ENCODE results near the gene RNF208.

RNF208 gene

DNA sequence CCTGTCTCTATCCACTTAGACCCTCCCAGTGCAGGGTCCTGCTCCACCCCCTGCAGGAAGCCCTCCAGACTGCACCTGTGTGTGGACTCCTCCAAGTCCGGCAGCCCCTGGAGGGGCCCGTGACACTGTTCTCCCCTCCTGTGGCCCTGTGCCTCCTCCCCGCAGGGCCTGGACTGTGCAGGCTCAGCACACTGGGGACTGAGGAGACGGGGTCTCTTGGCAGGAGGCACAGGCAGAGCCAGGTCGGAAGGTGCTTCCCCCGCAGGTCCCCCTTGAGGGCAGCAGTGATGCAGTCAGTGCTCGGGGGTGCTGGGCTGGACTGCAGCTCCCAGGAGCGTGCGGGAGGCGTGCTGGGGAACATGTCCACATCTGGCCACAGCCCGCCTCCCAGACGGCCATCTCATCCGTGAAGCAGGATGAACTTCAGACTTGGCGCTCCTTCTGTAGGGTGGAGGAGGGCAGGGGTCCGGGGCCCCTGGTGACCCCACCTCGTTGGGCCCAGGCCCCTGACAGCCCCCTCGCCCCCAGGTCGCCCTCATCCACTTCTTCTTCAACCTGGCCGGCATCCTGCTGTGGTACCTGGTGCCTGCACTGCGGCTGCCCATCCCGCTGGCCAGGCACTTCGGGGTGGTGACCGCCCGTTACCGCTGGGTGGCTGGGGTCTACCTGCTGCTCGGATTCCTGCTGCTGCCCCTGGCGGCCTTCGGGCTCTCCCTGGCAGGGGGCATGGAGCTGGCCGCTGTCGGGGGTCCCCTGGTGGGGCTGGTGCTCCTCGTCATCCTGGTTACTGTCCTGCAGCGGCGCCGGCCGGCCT, 13.6 kb upstream of the RNF208 start:
- Mint-ChIP-seq H3K9me3 (no peaks in the 10 kb centered on the region), H3K4me1 (peaks cover 12% of the 10 kb centered on the region), H3K36me3 (peaks cover 7% of the 10 kb centered on the region), H3K4me3 (no peak overlapping the region), H3K27ac (no peak overlapping the region)
- ATAC-seq (no peak), DNase-seq (ENCODE audit: low spot score in 2 of 2) (no peak)

- no peak overlapping the region for H3K4me3 Mint-ChIP-seq
- peaks cover 12% of the 10 kb centered on the region for H3K4me1 Mint-ChIP-seq
- ATAC-seq (no peak), DNase-seq (ENCODE audit: low spot score in 2 of 2) (no peak)
- H3K9me3 Mint-ChIP-seq: no peaks in the 10 kb centered on the region
- H3K36me3 Mint-ChIP-seq: peaks cover 7% of the 10 kb centered on the region
- H3K27ac Mint-ChIP-seq: no peak overlapping the region
Observed at GRCh38 chr9:137234758-137235423, 12.9 kb upstream of the RNF208 start.

DNA sequence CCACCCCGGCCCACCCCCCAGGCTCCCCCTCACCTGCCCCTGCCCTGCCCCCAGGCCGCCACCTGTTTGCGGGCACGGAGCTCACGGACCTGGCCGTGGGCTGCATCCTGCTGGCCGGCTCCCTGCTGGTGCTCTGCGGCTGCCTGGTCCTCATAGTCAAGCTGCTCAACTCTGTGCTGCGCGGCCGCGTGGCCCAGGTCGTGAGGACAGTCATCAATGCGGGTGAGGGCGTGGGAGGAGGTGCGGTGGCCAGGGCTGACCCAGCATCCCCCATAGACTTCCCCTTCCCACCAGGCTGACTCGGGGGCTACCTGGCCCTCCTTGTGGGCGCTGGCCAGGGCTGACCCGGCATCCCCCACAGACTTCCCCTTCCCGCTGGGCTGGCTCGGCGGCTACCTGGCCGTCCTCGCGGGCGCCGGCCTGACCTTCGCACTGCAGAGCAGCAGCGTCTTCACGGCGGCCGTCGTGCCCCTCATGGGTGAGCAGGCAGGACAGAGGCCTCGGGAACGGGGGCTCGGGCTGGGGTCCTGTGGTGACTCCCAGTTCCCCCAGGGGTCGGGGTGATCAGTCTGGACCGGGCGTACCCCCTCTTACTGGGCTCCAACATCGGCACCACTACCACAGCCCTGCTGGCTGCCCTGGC, 12.1 kb upstream of the RNF208 start:
- ATAC-seq (no peak), DNase-seq (ENCODE audit: low spot score in 2 of 2) (no peak)
- Mint-ChIP-seq H3K27ac (no peak overlapping the region), H3K36me3 (peaks cover 5% of the 10 kb centered on the region), H3K4me1 (peaks cover 11% of the 10 kb centered on the region), H3K4me3 (no peak overlapping the region), H3K9me3 (no peaks in the 10 kb centered on the region)

GRCh38 chr9:137233143-137233980, 11.3 kb upstream of the RNF208 start:
- Mint-ChIP-seq H3K4me1 (peaks cover 4% of the 10 kb centered on the region), H3K36me3 (no peaks in the 10 kb centered on the region), H3K9me3 (no peaks in the 10 kb centered on the region), H3K27ac (no peak overlapping the region), H3K4me3 (no peak overlapping the region)
- no peak for DNase-seq (ENCODE audit: low spot score in 2 of 2)
- ATAC-seq: no peak

GRCh38 chr9:137232510-137232909, 10.5 kb upstream of the RNF208 start:
- Mint-ChIP-seq H3K27ac (no peak overlapping the region), H3K9me3 (no peaks in the 10 kb centered on the region), H3K4me1 (peaks cover 4% of the 10 kb centered on the region), H3K36me3 (no peaks in the 10 kb centered on the region), H3K4me3 (no peak overlapping the region)
- DNase-seq (ENCODE audit: low spot score in 2 of 2) (no peak), ATAC-seq (no peak)

DNA sequence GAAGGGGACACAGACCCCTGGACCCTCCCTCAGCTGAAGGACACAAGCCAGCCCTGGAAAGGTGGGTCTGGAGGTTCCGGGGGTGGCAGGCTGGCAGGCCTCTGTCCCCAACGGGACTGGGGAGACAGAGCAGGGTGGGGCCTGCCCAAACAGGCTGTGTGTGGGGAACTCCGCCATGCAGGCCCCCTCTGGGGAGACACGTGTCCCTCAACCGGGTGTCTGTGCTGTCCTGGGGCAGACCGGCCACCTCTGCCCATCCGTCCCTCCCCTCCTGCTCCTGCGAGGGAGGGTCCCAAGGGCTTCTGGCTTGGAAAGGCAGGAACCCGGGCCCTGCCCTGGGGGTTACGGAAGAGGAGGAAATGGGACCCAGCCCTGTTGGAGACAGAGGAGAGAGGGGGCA, 10.1 kb upstream of the RNF208 start:
- Mint-ChIP-seq H3K4me3 (no peak overlapping the region), H3K36me3 (no peaks in the 10 kb centered on the region), H3K27ac (no peak overlapping the region), H3K9me3 (no peaks in the 10 kb centered on the region), H3K4me1 (peaks cover 6% of the 10 kb centered on the region)
- no peak for DNase-seq (ENCODE audit: low spot score in 2 of 2)
- no peak for ATAC-seq

- Mint-ChIP-seq H3K4me3 (no peak overlapping the region), H3K4me1 (peaks cover 6% of the 10 kb centered on the region), H3K9me3 (no peaks in the 10 kb centered on the region), H3K27ac (no peak overlapping the region), H3K36me3 (no peaks in the 10 kb centered on the region)
- ATAC-seq: no peak
- no peak for DNase-seq (ENCODE audit: low spot score in 2 of 2)
Observed at GRCh38 chr9:137231372-137232039, 9.5 kb upstream of the RNF208 start.

DNA sequence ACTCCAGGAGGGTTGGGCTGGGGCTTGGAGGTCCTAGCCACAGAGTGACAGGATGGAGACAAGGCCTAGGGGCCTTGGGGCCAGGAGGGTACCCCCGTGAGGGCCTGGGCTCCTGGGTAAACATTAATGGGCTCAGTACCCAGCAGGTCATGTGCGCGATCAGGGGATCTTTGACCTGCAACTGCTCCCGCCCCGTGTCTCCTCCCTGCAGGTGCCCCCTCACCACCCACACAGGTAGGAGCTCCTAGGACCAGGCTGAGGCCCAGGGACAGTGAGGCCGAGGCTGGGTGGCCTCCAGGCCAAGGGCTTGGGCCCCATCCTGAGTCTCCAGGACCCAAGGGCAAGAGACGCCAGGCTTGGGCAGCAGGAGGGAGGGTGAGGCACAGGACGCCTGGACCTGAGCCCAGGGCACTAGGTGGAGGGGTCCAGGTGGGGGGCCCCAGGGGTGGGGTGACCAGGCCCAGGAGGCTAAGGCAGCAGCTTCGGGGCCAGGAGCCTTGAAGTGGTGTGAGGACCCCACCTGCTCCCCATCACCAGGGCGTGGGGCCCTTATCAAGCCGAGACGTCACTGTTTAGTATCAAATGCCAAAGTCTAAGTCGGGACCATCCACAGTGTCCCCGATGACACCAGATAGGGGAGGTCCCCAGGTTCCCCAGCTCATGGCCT, 8.8 kb upstream of the RNF208 start, which contains the start of gene SLC34A3:
Gene SLC34A3 (plus strand): TSS at position 197 of the 667 bp plus-strand sequence. CDS start 802 bp downstream, outside the sequence.
- H3K9me3 Mint-ChIP-seq: no peaks in the 10 kb centered on the region

DNA sequence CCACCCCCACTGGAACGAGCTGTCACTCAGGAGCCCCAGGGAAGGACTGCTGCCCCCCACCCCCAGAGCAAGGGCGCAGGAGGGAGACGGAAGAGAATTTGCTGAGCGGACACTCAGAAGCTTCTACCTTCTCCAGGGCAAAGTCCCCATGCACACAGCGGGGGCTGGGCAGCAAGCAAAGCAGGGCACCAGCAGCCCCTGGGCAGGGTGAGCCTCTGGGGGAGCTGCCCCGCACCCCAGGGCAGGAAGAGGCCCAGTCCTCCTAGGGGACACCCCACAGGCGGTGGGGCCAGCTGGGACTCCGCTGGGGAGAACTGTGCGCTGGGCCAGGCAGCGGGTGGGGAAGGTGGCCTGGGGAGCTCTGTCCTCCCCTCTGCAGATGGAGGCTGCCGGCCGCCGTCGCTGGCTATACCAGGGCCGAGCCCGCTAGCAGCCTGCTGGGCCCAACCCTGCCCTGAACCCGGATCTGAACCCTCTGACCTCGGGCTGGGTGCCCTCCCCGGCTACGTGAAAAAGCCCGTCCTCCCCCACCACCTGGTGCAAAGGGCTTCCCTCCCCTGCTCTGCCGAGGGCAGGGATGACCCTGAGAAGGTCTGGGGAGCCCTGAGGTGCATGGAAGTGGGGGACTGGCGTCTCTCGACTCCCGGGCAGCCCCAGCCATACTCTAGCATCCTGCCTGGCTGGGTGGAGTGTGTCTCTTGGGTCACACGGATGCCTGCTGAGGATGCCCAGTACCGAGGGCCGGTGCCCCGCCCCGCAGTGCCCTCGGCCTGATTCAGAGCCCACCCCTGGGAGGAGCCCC, 8.1 kb upstream of the RNF208 start:
- H3K4me1 Mint-ChIP-seq: peaks cover 6% of the 10 kb centered on the region
- ATAC-seq: no peak
- no peaks in the 10 kb centered on the region for H3K36me3 Mint-ChIP-seq
- H3K9me3 Mint-ChIP-seq: no peaks in the 10 kb centered on the region
- DNase-seq (ENCODE audit: low spot score in 2 of 2): no peak
- no peak overlapping the region for H3K27ac Mint-ChIP-seq
- no peak overlapping the region for H3K4me3 Mint-ChIP-seq

More for the DNA sequence above, 8.8 kb upstream of the RNF208 start, which contains the start of gene SLC34A3:
- DNase-seq (ENCODE audit: low spot score in 2 of 2) (no peak), ATAC-seq (no peak)
- no peaks in the 10 kb centered on the region for H3K36me3 Mint-ChIP-seq
- H3K4me1 Mint-ChIP-seq: peaks cover 6% of the 10 kb centered on the region
- no peak within 1 kb of the TSS for H3K4me3 Mint-ChIP-seq
- H3K27ac Mint-ChIP-seq: no peak within 1 kb of the TSS

DNA sequence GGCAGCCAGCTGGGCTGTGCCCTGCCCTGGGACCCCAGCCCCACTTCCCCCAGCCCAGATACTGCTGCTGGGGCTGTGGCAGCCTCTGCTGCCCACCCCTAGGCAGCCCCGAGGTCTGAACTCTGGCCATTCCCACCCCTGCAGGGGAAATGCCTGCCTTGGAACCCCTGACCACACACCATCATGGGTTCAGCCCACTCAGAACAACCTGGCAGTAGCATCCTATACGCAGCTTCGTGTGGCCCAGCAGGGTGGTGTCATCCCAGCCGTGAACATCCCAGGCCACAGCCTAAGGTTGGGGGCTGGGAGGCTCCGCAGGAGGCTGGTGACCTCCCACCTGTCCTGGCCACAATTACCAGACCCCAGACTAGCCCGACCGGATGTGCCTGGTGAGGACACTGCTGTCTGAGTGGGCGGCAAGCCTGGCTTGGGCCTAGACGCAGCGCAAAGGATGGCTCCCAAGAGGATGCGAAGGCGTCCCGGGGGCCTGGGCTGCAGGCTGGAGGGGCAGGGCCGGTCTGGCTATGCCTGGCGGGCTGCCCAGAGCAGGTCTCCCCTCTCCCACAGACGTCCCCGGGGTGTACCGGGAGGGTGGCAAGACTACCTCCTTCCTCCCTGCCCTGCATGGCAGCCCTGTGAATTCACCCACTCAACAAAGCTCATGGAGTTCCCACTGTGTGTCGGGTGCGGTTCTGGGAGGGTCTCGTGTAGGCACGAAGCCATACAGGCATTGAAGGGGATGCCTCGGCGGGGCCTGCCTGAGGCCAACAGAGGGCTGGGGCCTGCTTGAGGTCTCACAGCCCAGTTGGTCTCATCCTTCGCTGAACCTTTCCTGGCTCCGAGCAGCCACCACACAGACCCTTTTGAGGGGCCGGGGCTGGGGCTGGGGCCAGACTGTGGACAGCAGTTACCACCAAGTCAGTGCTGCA, 7.2 kb upstream of the RNF208 start:
- peaks cover 6% of the 10 kb centered on the region for H3K4me1 Mint-ChIP-seq
- DNase-seq (ENCODE audit: low spot score in 2 of 2) (no peak), ATAC-seq (no peak)
- H3K36me3 Mint-ChIP-seq: no peaks in the 10 kb centered on the region
- H3K9me3 Mint-ChIP-seq: no peaks in the 10 kb centered on the region
- no peak overlapping the region for H3K4me3 Mint-ChIP-seq
- H3K27ac Mint-ChIP-seq: no peak overlapping the region

DNA sequence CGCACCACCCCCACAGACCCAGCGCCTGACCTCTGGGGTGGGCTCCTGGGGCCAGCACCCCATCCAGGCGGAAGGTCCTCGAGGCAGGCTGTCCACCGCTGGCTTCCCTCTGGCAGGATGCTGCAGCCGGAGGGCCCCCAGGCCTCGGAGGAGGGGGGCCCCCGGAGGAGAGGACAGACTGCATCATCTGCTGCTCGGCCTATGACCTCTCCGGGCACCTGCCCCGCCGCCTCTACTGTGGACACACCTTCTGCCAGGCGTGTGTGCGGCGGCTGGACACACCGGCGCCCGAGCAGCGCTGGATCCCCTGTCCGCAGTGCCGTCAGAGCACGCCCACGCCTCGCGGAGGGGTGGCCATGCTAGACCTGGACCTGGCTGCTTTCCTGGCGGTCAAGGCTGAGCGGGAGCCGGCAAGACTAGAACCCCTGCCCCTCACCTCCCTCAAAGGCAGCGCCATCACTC, 6.5 kb upstream of the RNF208 start:
- Mint-ChIP-seq H3K9me3 (no peaks in the 10 kb centered on the region), H3K4me3 (no peak overlapping the region), H3K4me1 (peaks cover 6% of the 10 kb centered on the region)

DNA sequence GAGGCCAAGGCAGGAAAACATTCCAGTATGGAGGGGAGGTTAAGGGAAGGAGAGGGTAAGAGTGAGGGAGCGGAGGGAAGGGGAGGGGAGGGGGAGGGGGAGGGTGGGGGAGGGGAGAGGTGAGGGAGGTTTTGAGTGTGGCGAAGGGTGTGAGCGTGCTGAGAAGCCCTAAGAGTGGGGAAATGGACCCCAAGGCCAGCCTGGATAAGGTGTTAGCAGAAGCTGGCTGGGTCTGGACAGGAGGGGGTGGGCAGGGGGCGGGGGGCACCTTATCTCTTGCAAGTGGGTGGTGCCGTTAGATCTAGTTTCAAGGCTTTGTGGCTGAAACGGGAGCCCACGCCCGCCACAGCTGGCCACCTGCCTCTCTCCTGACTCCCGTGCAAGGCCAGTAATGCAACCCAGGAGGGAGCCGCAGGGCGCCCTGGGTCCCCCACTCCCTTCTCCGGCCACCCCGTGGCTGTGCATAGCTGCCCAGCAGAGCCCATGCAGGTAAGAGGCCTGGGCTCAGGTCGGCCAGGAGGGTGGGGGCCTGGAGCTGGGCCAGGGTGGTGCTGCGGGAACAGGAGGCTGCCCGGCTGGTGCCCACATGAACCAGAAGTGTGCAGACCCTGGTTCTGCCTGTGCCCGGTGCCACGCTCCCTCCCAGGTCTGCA, 5.9 kb upstream of the RNF208 start:
- H3K9me3 Mint-ChIP-seq: no peaks in the 10 kb centered on the region
- no peak for DNase-seq (ENCODE audit: low spot score in 2 of 2)
- no peak overlapping the region for H3K4me3 Mint-ChIP-seq
- H3K27ac Mint-ChIP-seq: peak overlapping the region; percentile 27
- H3K36me3 Mint-ChIP-seq: peaks cover 7% of the 10 kb centered on the region
- ATAC-seq: no peak
- H3K4me1 Mint-ChIP-seq: peaks cover 9% of the 10 kb centered on the region

More for the DNA sequence above, 6.5 kb upstream of the RNF208 start:
- peaks cover 2% of the 10 kb centered on the region for H3K36me3 Mint-ChIP-seq
- ATAC-seq: no peak
- no peak for DNase-seq (ENCODE audit: low spot score in 2 of 2)
- H3K27ac Mint-ChIP-seq: no peak overlapping the region

Data from stimulated activated effector memory CD8-positive, alpha-beta T cell treated with anti-CD3 and anti-CD28 coated beads, Interleukin-12 subunit alpha, Interleukin-12 subunit beta, amount 100 ng/mL, for 72 hours (primary cell).